ENCODE measurements around the gene NRL.
"Not testable (repeated sequence)": the region's sequence is repeated elsewhere in the genome, so short reads cannot be mapped to it uniquely, and the experiment has no call there.

NRL gene

GRCh38 chr14:24040692-24041091 lies 74.1 kb downstream of the NRL start:
- TF ChIP-seq, protein P1, sequence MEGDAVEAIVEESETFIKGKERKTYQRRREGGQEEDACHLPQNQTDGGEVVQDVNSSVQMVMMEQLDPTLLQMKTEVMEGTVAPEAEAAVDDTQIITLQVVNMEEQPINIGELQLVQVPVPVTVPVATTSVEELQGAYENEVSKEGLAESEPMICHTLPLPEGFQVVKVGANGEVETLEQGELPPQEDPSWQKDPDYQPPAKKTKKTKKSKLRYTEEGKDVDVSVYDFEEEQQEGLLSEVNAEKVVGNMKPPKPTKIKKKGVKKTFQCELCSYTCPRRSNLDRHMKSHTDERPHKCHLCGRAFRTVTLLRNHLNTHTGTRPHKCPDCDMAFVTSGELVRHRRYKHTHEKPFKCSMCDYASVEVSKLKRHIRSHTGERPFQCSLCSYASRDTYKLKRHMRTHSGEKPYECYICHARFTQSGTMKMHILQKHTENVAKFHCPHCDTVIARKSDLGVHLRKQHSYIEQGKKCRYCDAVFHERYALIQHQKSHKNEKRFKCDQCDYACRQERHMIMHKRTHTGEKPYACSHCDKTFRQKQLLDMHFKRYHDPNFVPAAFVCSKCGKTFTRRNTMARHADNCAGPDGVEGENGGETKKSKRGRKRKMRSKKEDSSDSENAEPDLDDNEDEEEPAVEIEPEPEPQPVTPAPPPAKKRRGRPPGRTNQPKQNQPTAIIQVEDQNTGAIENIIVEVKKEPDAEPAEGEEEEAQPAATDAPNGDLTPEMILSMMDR (conservative IDR thresholded peaks at IDR 0.05; ENCODE audit: control insufficient read depth, insufficient read depth, low read depth, low read length): no peak
- no peak overlapping the region for H3K4me3 ChIP-seq (ENCODE audit: control insufficient read depth, low read depth, low read length)

DNA sequence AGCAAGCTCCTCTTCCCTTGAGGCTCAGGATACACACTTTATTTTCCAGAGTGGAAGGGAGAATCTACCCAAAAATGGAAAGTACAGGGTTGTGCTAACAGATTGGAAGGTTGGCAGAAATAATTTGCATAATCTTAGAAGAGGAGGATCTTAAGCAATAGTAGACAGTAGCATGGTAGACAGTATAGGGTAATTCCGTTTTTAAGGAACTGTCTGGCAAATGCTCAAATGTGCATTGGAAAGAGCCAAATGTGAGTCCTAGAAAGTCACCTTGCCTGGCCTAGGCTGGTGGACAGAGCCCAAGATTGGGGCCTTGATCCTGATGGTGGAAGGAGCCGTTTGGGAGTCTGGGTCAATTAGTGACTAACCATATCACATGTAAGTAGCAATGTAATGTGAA lies 76.1 kb downstream of the NRL start:
- H3K4me3 ChIP-seq (ENCODE audit: control insufficient read depth, low read depth, low read length): no peak overlapping the region
- DNase-seq (ENCODE audit: low read depth): no peak
- TF ChIP-seq, protein P1 (conservative IDR thresholded peaks at IDR 0.05; ENCODE audit: control insufficient read depth, insufficient read depth, low read depth, low read length): no peak

More at GRCh38 chr14:24040692-24041091, 74.1 kb downstream of the NRL start:
- DNase-seq (ENCODE audit: low read depth): no peak

GRCh38 chr14:24037658-24038037 lies 77.1 kb downstream of the NRL start:
- no peak overlapping the region for H3K4me3 ChIP-seq (ENCODE audit: control insufficient read depth, low read depth, low read length)
- TF ChIP-seq, protein P1 (conservative IDR thresholded peaks at IDR 0.05; ENCODE audit: control insufficient read depth, insufficient read depth, low read depth, low read length): no peak
- DNase-seq (ENCODE audit: low read depth): no peak

GRCh38 chr14:24036963-24037657 lies 77.6 kb downstream of the NRL start:
- H3K4me3 ChIP-seq (ENCODE audit: control insufficient read depth, low read depth, low read length); DNase-seq (ENCODE audit: low read depth): not testable (repeated sequence)

DNA sequence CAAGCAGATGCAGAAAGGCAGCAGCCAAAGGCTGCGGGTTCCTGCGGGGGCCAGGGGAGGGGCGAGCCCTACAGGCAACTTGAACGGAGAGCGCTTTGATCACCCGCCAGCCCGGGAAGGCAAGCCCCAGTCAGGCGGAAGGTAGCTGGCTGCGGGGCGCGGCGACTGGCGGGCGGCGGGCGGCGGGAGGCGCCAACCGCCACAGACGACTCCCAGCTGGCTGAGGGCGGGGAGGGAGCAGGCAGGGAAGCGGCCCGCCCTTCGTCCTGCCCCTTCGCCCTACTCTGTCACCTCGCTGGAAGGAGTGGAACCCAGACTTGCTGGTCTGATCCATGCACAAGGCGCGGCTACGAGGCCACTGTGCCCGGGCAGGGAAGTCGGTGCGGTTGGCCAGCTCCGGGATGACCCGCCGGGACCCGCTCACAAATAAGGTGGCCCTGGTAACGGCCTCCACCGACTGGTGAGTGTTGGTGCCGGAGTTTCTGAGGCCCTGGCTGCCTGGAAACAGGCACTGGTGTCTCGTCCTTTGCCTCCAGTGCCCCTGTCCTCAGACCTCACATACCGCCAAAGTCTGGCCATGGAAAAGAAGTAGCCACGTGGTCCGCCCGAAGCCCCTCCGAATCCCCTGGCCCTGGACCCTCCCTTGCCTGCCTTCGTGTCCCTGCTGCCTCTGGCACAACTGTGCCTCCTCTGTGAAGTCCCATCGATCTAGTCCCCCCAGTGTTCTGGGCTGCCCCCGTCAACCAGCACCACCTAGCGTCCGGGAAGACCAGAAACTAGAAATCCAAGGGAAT lies 78.4 kb downstream of the NRL start:
- DNase-seq (ENCODE audit: low read depth): peak; percentile 52
- TF ChIP-seq, protein P1 (conservative IDR thresholded peaks at IDR 0.05; ENCODE audit: control insufficient read depth, insufficient read depth, low read depth, low read length): peak; percentile 80
- H3K4me3 ChIP-seq (ENCODE audit: control insufficient read depth, low read depth, low read length): peak overlapping the region; percentile 52

DNA sequence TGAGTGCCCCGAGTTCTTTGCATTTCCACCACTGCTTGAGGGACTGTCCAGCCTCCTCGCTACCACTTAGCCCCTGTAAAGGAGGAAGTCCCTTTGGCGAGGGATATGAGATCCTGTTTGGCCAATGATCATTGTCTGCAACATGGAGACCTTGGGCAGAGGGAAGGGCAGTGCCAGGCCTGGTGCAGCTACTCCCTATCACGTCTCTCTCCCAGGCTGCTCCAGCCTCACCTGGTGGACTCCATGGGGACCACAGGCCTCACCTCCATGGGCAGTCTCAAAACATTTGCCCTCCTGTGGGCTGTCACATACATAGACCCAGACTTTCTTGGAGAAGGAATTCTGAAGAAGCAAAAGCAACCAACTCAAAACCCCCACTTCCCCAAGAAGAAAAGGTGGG lies 79.0 kb downstream of the NRL start:
- not testable (repeated sequence) for H3K4me3 ChIP-seq (ENCODE audit: control insufficient read depth, low read depth, low read length); DNase-seq (ENCODE audit: low read depth)

DNA sequence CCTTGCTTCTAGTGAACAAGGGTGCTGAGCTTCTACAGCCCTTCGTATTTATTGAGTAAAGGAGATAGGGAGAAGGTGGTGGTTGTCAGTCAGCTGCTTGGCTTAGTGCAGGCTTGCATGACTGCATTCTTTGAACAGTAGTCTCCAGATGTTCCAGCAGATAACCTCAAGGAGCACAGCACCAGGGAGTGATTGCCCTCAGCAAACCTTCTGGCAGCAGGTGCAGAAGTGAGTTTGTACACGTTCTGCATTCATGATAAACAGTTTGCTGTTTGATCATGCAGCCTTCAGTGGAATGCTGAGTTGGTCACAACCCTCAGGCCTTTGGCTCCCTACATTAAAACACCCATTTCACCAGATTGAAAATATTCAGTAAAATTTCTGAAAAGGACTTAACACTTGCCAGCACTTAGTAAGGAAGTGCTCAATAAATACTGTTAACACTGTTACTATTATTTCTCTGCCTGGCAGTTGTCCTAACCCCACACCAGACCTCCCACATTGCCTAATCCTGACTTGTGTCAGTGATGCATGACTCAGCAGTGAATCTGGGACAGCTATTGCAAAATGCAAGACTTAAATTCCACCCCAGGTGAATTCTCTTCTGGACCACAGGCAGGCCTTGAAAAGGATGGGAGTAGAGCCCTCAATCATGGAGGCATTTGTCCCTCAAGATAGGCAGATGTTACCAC lies 81.9 kb downstream of the NRL start:
- TF ChIP-seq, protein P1 (conservative IDR thresholded peaks at IDR 0.05; ENCODE audit: control insufficient read depth, insufficient read depth, low read depth, low read length): no peak
- peak; percentile 95 for DNase-seq (ENCODE audit: low read depth)
- H3K4me3 ChIP-seq (ENCODE audit: control insufficient read depth, low read depth, low read length): no peak overlapping the region

GRCh38 chr14:24031331-24031730 lies 83.4 kb downstream of the NRL start:
- H3K4me3 ChIP-seq (ENCODE audit: control insufficient read depth, low read depth, low read length); DNase-seq (ENCODE audit: low read depth): not testable (repeated sequence)

DNA sequence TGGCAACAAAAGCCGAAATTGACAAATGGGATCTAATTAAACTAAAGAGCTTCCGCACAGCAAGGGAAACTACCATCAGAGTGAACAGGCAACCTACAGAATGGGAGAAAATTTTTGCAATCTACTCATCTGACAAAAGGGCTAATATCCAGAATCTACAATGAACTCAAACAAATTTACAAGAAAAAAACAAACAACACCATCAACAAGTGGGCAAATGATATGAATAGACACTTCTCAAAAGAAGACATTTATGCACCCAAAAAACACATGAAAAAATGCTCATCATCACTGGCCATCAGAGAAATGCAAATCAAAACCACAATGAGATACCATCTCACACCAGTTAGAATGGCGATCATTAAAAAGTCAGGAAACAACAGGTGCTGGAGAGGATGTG lies 85.1 kb downstream of the NRL start:
- H3K4me3 ChIP-seq (ENCODE audit: control insufficient read depth, low read depth, low read length); DNase-seq (ENCODE audit: low read depth): not testable (repeated sequence)

Data from fibroblast of mammary gland (primary cell).